GM21381 (cell line): ENCODE measurements around the gene PNMA1.

ENCODE experiments used
- ATAC-seq: cut with Tn5 transposase; IDR thresholded peaks from one replicate; pipeline ENCODE4 v1.9.1; 2021; ENCODE audit warnings: mild to moderate bottlenecking, moderate library complexity; ENCODE audit not compliant: unreplicated experiment

The PNMA1 gene, protein sequence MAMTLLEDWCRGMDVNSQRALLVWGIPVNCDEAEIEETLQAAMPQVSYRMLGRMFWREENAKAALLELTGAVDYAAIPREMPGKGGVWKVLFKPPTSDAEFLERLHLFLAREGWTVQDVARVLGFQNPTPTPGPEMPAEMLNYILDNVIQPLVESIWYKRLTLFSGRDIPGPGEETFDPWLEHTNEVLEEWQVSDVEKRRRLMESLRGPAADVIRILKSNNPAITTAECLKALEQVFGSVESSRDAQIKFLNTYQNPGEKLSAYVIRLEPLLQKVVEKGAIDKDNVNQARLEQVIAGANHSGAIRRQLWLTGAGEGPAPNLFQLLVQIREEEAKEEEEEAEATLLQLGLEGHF

GRCh38 chr14:73713803-73714655 lies at the start of gene PNMA1:
TSS of gene PNMA1 (minus strand) at chr14:73714384. CDS start at chr14:73713639, 745 bp downstream.
- ATAC-seq, result peak; percentile 71

GRCh38 chr14:73763396-73763795 lies 49.2 kb upstream of the PNMA1 start:
- no peak for ATAC-seq

GRCh38 chr14:73762375-73762822 lies 48.2 kb upstream of the PNMA1 start:
- peak; percentile 32 for ATAC-seq

GRCh38 chr14:73761618-73762355 lies 47.6 kb upstream of the PNMA1 start:
- ATAC-seq, result no peak

DNA sequence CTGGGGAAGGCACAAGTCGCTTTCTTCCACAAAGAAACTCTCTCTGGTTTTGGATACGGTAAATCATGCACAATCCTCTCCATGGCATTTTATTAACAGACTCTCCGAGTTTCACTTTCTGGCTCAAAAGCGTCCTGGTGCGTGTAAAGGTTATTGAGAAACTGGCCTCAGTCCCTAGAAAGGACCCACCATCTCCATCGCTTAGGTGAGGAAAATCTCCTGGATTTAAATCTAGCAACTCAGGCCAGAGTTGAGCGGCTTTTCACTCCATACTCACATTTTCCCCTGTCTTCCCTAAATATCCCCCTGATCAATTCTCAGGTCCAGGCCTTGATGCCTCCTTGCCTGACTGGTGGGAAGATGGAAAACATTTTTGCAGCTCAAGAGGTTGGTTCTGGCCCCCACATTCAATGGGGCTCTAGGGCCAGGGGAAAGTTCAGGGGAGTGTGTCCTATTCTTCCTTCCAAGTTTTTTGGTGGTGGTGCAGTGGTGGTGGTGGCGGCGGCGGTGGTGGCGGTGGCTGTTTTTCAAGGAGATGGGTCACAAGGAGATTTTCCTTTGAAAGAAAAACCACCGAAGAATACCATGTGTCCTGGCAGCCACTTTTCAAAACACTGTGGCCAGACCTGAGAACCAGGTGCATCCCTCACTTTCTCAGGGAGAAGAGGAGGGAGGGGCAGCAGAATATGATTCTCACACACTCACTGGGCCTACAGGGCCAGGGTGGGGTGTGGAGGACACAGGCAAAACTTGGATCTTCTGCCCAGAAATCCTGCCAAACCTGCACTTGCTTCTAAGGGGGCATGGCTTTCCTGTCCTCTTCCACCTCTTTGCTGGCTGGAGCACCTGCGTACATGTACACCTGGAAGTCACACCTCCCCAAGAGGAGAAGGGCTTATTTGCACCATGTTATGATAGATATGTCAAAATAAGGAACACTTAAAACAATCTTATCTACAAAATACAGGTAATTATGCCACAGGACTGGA lies 46.7 kb upstream of the PNMA1 start:
- ATAC-seq, result no peak

- peak; percentile 52 for ATAC-seq
Measured at GRCh38 chr14:73759714-73760597, 45.8 kb upstream of the PNMA1 start.

DNA sequence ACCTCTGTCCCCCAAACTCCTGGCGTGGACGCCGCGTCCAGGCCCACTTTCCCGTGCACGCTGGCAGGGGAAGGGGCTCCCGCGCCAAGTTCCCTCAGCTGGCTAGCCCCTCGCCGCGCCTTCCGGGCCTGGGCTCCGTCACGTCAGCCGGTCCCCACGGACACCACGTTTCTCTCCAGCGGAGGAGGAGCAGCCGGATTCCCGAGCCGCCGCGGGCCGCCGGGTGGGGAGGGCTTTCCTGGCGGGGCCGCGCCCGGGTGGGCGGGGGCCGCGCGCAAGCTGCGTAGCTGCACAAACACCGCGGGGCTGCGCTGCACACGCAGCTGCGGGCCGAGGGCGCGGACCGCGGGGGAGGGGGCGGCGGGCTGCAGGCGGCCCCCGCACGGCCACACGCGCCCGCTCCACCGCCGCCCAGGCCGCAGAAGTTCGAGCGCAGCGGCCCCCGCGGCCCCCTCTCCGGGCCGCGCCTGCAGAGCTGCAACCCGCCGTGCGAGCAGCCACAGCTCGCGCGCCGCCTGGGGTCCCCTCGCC lies 45.1 kb upstream of the PNMA1 start:
- no peak for ATAC-seq

DNA sequence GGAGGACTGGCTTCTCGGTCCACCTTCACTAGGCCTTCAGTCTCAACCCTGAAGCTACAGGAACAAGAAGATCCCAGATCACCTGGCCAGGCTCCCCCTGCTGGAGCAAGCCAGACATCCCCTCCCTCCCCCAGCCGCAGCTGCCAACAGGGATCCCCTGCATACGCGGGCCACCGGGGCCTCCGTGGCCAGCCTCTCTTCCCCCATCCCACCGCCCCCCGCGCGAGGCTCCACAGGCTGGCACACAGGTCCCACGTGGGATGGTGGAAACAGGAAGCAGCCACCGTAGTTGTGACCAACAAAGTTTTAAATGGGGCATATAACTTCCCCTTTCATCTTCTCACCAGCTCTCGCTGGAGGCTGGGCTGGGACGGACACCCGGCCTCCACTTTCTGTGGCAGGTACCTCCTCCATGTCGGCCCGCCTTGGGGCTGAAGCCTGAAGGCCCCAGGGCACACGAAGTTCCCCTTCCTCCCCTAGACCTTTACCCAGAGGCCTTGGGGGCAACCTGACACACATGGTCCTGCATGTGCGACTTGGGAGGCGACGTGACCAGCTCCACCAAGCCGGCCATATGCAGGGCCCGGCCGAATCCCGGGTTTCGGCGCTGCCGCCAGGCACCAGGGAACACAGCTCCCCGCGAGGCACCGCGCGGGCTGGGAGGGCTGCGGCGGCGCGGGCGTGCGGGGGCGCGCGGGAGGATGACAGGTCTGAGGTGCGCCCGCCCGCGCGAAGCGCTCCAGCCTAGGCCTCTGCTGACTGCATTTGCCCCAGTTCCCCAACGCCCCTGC lies 44.4 kb upstream of the PNMA1 start:
- ATAC-seq, result no peak

GRCh38 chr14:73757876-73758391 lies 43.8 kb upstream of the PNMA1 start:
- ATAC-seq, result no peak

DNA sequence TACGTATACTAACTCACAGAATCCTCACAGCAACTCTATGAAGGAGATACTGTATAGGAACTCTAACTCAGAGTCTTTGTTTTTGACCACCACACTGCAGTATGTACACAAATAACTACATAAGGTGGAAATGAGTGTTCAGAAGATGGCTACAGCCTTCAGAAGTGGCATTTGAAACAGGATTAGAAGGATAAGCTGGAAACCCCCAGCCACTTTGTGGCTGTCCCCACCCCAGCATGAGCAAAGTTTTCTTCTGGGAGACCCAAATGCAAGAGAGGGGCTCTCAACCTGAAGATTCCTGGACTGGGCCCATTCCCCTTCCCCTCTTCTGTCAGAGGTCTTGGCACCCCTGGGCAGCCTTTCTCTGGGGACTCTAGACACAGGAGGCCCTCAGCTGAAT lies 43.2 kb upstream of the PNMA1 start:
- no peak for ATAC-seq

DNA sequence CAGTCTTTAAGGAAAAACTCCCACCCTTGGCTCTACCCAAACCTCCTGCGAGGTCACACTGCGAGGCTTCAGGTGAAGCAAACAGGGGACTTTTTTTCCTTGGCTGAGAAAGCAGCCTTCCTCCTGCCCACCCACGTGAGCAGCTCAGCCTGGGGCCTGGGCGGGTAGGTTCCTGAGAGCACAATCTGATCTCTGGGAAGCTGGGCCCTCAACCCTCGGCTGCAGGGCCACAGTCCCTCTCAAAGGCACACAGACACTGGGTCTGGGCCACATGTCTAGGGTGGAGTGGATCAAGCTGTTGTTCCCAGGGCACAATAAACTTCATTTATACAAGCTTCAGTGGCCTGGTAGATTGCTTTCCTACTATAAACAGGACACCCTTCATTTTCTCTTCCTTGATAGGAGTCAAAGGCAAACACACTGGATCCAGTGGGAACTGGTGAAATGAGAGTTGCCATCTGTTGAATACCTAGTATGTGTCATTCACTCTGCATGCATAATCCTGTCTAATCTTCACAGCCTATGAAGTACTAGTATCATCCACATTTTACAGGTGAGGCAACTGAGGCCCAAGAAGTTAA lies 41.3 kb upstream of the PNMA1 start:
- ATAC-seq, result no peak

- no peak for ATAC-seq
Measured at GRCh38 chr14:73754911-73755360, 40.8 kb upstream of the PNMA1 start.

GRCh38 chr14:73753887-73754795 lies 40.0 kb upstream of the PNMA1 start:
- peak; percentile 41 for ATAC-seq

DNA sequence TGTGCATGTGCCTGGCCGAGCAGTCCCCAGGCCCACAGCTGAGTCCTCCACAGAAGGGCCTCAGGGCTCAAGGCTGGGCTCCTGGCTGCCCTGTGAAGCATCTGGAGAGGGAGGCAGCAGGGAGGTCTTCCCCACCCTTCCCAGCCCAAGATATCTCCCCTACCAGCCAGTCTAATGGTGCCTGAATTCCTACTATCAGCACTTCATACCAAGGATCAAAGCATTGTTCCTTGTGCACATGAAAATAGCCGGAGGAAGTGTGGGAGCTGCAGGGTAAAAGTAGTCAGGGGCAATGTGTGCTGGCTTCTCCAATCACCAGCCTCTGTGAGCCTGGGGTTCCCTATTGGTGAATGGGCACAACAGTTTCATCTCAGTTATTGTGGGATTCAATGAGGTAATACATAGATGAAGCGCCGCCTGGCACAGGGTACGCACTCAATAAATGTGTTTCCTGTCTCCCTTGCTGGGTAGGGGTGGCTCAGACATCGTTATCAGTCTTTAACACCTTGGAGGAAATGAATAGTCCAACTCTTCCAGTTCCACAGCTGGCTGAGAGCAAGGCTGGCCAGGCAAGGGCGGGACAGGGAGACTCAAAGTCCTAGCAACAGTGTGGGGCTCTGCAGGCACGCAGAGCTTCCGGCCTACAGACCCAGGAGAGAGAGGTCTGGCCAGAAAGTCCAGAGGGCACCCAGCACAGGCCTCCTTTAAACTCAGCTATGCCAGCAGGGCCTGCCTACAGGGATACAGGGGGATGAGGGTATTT lies 39.1 kb upstream of the PNMA1 start:
- no peak for ATAC-seq

GRCh38 chr14:73752297-73752992 lies 38.3 kb upstream of the PNMA1 start:
- no peak for ATAC-seq
